Stimulated activated CD8-positive, alpha-beta memory T cell treated with anti-CD3 and anti-CD28 coated beads, Interleukin-7, amount 100 ng/mL, for 1 hour (primary cell): Measurements from ENCODE around the gene TDRD10.
A peak's percentile ranks its signal among the peaks of the same experiment; 100 is the strongest.
"Not testable (repeated sequence)": the region's sequence is repeated elsewhere in the genome, so short reads cannot be mapped to it uniquely, and the experiment has no call there.

Source experiments
- DNase-seq, 2 donors: peaks; one replicate each; pipeline ENCODE4 v3.0.0-alpha.2; 2020; ENCODE audit warnings: low read depth in 2 of 2

Gene TDRD10

GRCh38 chr1:154479764-154480421 lies 22.1 kb upstream of the TDRD10 start:
- DNase-seq, result peak; percentile 27 to 31

DNA sequence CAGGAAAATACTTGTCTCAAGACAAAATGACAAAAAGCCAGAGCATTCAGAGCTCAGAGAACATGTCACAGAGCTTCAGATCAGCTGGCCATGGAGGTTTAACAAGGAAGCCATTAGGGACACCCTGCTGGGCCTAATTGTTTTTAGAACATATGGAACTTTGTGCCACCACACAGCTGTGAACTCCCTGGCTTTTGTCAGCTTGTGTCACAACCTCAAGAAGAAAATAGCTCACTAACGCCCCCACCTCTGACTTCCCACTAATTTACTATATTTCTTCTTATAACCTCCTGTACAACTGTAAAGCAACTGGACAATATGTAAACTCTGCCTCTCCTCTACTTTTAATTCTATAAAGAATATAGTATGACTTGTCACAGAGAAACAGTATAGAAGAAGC lies 21.0 kb upstream of the TDRD10 start:
- no peak for DNase-seq

GRCh38 chr1:154483941-154484803 lies 17.8 kb upstream of the TDRD10 start:
- no peak for DNase-seq

GRCh38 chr1:154485106-154485505 lies 16.9 kb upstream of the TDRD10 start:
- DNase-seq, result no peak

- no peak for DNase-seq
These were observed 16.0 kb upstream of the TDRD10 start for GRCh38 chr1:154485910-154486496.

DNA sequence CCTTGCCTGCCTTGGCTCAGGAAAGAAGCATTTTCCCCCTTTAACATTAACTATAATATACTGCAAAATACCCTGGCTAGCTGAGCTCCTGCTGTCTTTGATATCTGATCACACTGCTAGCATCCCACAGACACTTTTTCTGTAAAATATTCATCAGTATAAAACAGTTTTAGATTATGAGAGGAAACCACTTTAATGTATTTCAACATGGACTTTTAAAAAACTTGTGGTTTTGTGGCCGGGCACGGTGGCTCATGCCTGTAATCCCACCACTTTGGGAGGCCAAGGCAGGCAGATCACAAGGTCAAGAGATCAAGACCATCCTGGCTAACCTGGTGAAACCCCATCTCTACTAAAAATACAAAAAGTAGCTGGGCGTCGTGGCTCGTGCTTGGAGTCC lies 15.3 kb upstream of the TDRD10 start:
- not testable (repeated sequence) for DNase-seq

- no peak for DNase-seq
These were observed 13.1 kb upstream of the TDRD10 start for GRCh38 chr1:154488922-154489321.

DNA sequence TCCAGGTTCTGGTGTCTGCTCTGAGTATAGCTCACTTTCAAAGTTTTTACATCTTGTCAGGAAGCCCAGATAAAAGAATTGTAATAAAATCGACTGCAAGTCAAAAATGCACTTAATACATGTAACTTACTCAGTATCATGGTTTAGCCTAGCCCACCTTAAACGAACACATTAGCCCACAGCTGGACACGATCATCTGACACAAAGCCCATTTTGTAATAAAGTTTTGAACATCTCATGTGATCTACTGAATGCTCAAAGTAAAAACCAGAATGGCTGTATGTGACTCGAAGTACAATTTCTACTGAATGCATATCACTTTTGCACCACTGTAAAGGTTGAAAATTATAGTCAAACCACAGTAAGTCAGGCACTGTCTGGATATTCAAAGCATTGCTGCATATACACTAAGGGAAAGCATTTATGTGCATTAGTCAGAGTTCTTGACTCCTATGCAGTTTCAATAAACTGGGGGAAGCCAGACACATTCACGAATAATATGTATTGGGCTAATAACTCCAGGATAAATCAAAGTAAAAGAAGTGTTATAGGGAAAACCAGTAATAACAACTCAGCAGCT lies 12.2 kb upstream of the TDRD10 start:
- no peak for DNase-seq

GRCh38 chr1:154490317-154490716 lies 11.7 kb upstream of the TDRD10 start:
- no peak for DNase-seq

GRCh38 chr1:154492115-154492514 lies 9.9 kb upstream of the TDRD10 start:
- no peak for DNase-seq

DNA sequence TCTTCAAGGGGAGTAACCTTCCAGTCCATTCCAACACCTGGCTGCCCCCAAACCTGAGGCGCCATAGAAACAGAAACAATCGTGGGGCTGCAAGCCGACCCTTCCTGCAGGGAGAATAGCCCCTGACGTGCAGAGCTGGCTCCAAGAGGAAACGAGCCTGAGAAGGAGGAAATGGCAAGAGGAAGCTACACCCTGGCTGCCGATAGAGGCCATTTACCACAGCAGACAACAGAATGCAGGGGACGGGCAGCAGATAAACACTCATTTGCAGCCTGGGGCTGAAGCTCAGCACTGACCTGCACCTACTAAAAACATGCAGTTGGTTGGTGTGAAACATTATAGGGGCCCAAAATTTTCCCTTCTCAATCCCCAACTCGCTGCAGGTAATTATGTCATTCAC lies 8.7 kb upstream of the TDRD10 start:
- DNase-seq, result no peak

DNA sequence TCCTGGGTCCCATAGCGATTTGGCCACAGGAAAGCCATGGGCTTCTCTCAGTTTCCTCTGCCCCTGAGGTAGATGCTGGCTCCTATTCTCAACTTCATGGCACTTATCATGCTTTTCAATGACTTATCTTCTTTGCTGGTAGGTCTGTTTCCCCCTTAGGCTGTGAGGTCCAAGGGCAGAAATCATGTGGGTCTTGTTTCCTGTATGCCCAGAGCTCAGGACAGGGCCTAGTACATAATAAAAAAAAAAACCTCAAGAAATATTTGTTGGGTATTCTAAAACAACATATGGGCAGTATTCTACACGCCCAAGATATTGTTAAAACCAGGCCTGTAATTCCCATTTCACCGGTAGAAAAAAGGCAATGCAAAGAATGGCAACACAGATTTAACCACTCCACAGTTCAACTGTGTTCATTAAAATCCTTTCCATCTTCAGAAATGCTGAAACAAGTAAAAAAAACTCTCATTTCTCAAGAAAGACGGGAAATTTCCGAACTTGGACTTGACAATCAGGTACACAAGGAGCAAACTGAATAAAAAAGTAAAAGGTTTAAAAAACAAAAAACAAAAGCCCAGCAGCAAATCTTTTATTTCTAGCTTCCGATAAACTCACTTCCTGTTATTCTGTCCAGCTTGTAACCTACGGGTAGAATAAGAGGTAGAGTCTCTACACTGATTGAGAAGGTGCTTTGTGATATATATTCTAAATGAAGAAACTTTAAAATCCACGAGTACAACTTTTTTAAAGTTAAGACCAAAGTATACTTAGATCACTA lies 6.3 kb upstream of the TDRD10 start:
- no peak for DNase-seq

GRCh38 chr1:154496383-154496782 lies 5.6 kb upstream of the TDRD10 start:
- DNase-seq, result no peak

GRCh38 chr1:154497026-154497806 lies 4.8 kb upstream of the TDRD10 start:
- DNase-seq, result no peak

GRCh38 chr1:154499446-154499845 lies 2.6 kb upstream of the TDRD10 start:
- DNase-seq, result no peak

DNA sequence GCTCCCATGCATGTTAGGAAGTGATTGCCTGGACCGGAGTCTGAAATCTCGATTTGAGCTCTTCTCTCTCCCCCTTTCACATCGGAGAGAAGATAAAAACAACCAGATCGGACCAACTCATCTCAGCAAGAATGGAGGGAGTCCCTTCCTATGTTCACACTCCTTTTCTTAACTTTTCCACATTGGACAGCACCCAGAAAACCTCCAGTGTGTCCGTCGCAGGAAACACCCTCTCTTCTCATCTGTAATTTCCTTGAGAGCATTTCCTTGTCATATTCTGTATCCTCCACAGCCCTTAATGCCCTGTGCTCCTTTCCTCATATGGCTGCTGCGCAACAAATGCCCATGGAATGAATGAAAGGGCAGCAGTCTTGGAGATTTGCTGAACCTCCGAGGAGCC lies 1.5 kb upstream of the TDRD10 start:
- no peak for DNase-seq

GRCh38 chr1:154501423-154502065 lies 475 bp upstream of the TDRD10 start:
- DNase-seq, result no peak

- no peak for DNase-seq
These were observed 711 bp downstream of the TDRD10 start for GRCh38 chr1:154502744-154503115.

GRCh38 chr1:154503898-154504297 lies 1.9 kb downstream of the TDRD10 start:
- DNase-seq, result no peak

- DNase-seq, result no peak
These were observed 10.7 kb downstream of the TDRD10 start for GRCh38 chr1:154512760-154513159.
